Measurements from ENCODE around the gene ARPC1B. TPM values are rescaled to one million over a fixed set of nuclear protein-coding genes. Genes with fewer than 3 reads are reported as not detected.

The ARPC1B gene
- total and polyA plus RNA-seq, 9 of the 15 experiments (the other 6 are each of a cell fraction or from before 2014, with no cell fraction given) = 6.7 to 357 (median 211) TPM

DNA sequence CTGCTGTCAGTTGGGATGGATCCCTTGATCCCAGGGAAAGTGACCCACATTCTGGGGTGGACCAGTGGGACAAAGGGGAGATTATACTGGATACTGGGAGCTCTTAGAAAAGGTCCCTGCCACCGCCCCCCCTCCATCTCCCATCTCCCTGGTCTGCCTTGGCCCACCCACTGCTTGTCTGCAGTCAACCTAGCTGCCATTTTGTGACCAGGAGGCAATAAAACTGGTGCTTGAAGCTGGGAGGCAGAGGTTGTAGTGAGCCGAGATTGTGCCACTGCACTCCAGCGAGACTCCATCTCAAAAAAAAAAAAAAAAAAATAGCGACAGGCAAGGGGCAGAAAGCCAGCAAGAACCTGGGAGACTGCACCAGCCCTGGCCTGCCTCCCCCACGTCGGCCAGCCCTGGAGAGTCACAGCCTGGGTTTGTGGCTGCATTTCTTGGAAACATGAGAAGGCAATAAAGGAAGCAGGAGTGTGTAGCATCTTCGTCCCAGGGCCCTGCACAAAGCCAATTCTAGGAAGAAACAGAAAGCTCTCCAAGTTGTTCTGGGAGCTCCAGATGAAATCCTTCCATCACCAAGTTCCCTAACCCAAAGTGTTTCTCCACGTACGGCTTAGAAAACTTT is 4.7 kb upstream of the ARPC1B start (continued):
- TF ChIP-seq, protein P1, sequence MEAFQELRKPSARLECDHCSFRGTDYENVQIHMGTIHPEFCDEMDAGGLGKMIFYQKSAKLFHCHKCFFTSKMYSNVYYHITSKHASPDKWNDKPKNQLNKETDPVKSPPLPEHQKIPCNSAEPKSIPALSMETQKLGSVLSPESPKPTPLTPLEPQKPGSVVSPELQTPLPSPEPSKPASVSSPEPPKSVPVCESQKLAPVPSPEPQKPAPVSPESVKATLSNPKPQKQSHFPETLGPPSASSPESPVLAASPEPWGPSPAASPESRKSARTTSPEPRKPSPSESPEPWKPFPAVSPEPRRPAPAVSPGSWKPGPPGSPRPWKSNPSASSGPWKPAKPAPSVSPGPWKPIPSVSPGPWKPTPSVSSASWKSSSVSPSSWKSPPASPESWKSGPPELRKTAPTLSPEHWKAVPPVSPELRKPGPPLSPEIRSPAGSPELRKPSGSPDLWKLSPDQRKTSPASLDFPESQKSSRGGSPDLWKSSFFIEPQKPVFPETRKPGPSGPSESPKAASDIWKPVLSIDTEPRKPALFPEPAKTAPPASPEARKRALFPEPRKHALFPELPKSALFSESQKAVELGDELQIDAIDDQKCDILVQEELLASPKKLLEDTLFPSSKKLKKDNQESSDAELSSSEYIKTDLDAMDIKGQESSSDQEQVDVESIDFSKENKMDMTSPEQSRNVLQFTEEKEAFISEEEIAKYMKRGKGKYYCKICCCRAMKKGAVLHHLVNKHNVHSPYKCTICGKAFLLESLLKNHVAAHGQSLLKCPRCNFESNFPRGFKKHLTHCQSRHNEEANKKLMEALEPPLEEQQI (IDR thresholded peaks at IDR 0.05) = no peak
- TF ChIP-seq ATF1 (CRISPR knock-in tag; IDR thresholded peaks at IDR 0.05) = no peak
- TF ChIP-seq ATF1 (tag; IDR thresholded peaks at IDR 0.05) = peak; percentile 51; the same call in 1 of the 2 replicates
- no peak for TF ChIP-seq KAT7 (CRISPR knock-in tag; IDR thresholded peaks at IDR 0.05; ENCODE audit: borderline replicate concordance)
- TF ChIP-seq ZNF384 (IDR thresholded peaks at IDR 0.05; ENCODE audit: low read depth, low read length) = peak; percentile 91
- no peak for TF ChIP-seq SMAD3 (CRISPR knock-in tag; conservative IDR thresholded peaks at IDR 0.05)
- TF ChIP-seq MIER1 (IDR thresholded peaks at IDR 0.05; ENCODE audit: low read depth) = no peak
- no peak for TF ChIP-seq ZNF586 (CRISPR knock-in tag; conservative IDR thresholded peaks at IDR 0.05)
- TF ChIP-seq, protein P2, sequence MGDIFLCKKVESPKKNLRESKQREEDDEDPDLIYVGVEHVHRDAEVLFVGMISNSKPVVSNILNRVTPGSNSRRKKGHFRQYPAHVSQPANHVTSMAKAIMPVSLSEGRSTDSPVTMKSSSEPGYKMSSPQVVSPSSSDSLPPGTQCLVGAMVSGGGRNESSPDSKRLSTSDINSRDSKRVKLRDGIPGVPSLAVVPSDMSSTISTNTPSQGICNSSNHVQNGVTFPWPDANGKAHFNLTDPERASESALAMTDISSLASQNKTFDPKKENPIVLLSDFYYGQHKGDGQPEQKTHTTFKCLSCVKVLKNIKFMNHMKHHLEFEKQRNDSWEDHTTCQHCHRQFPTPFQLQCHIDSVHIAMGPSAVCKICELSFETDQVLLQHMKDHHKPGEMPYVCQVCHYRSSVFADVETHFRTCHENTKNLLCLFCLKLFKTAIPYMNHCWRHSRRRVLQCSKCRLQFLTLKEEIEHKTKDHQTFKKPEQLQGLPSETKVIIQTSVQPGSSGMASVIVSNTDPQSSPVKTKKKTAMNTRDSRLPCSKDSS (IDR thresholded peaks at IDR 0.05; ENCODE audit: low read depth, partially characterized antibody) = no peak
- TF ChIP-seq RAD51 (IDR thresholded peaks at IDR 0.05; ENCODE audit: borderline replicate concordance, low read depth) = no peak
- TF ChIP-seq, protein P3, sequence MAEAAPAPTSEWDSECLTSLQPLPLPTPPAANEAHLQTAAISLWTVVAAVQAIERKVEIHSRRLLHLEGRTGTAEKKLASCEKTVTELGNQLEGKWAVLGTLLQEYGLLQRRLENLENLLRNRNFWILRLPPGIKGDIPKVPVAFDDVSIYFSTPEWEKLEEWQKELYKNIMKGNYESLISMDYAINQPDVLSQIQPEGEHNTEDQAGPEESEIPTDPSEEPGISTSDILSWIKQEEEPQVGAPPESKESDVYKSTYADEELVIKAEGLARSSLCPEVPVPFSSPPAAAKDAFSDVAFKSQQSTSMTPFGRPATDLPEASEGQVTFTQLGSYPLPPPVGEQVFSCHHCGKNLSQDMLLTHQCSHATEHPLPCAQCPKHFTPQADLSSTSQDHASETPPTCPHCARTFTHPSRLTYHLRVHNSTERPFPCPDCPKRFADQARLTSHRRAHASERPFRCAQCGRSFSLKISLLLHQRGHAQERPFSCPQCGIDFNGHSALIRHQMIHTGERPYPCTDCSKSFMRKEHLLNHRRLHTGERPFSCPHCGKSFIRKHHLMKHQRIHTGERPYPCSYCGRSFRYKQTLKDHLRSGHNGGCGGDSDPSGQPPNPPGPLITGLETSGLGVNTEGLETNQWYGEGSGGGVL (CRISPR knock-in tag; IDR thresholded peaks at IDR 0.05) = no peak
- TF ChIP-seq TAF1 (IDR thresholded peaks at IDR 0.05; ENCODE audit: control insufficient read depth, extremely low read depth, insufficient read depth, low read length, severe bottlenecking) = no peak
- TF ChIP-seq BDP1 (IDR thresholded peaks at IDR 0.05; ENCODE audit: insufficient read depth, insufficient read length) = no peak
- no peak; the same call in 1 of the 2 replicates for TF ChIP-seq CXXC5 (CRISPR knock-in tag; IDR thresholded peaks at IDR 0.05)
- no peak for TF ChIP-seq ZFP30 (CRISPR knock-in tag; IDR thresholded peaks at IDR 0.05; ENCODE audit: borderline replicate concordance)
- TF ChIP-seq, protein P4, sequence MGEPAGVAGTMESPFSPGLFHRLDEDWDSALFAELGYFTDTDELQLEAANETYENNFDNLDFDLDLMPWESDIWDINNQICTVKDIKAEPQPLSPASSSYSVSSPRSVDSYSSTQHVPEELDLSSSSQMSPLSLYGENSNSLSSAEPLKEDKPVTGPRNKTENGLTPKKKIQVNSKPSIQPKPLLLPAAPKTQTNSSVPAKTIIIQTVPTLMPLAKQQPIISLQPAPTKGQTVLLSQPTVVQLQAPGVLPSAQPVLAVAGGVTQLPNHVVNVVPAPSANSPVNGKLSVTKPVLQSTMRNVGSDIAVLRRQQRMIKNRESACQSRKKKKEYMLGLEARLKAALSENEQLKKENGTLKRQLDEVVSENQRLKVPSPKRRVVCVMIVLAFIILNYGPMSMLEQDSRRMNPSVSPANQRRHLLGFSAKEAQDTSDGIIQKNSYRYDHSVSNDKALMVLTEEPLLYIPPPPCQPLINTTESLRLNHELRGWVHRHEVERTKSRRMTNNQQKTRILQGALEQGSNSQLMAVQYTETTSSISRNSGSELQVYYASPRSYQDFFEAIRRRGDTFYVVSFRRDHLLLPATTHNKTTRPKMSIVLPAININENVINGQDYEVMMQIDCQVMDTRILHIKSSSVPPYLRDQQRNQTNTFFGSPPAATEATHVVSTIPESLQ (CRISPR knock-in tag; IDR thresholded peaks at IDR 0.05) = no peak
- TF ChIP-seq NBN (IDR thresholded peaks at IDR 0.05; ENCODE audit: low read depth) = peak; percentile 75
- TF ChIP-seq YY1 (IDR thresholded peaks at IDR 0.05; ENCODE audit: borderline replicate concordance in 1 of 3, control insufficient read depth in 1 of 3, extremely low read depth in 1 of 3, insufficient read depth in 3 of 3, insufficient read length in 1 of 3, insufficient replicate concordance in 2 of 3, low read depth in 1 of 3, low read length in 2 of 3) = peak in 1 of 3 experiments; percentile 68
- TF ChIP-seq KLF16 (IDR thresholded peaks at IDR 0.05) = peak; percentile 54; the same call in 1 of the 2 replicates

Data from K562 (cell line).